Rectal smooth muscle tissue (tissue), 1 donor: Measurements from ENCODE around the gene BNC2.
"Not testable (repeated sequence)": the region's sequence is repeated elsewhere in the genome, so short reads cannot be mapped to it uniquely, and the experiment has no call there.

ENCODE experiments used
- H3K27ac ChIP-seq: one replicate; pipeline ENCODE4 v1.7.0; 2013; ENCODE audit warnings: low read depth, low read length, inconsistent platforms
- H3K27me3 ChIP-seq: one replicate; pipeline ENCODE4 v1.7.0; 2013; ENCODE audit warnings: low read length; ENCODE audit not compliant: control insufficient read depth, insufficient read depth
- H3K36me3 ChIP-seq: one replicate; pipeline ENCODE4 v1.7.0; 2013; ENCODE audit warnings: low read length; ENCODE audit not compliant: control insufficient read depth, insufficient read depth
- H3K4me1 ChIP-seq: one replicate; pipeline ENCODE4 v1.7.0; 2013; ENCODE audit warnings: low read length; ENCODE audit not compliant: control insufficient read depth, insufficient read depth
- H3K4me3 ChIP-seq: one replicate; pipeline ENCODE4 v1.7.0; 2013; ENCODE audit warnings: low read length
- H3K9ac ChIP-seq: one replicate; pipeline ENCODE4 v1.7.0; 2013; ENCODE audit warnings: low read length

BNC2 gene

DNA sequence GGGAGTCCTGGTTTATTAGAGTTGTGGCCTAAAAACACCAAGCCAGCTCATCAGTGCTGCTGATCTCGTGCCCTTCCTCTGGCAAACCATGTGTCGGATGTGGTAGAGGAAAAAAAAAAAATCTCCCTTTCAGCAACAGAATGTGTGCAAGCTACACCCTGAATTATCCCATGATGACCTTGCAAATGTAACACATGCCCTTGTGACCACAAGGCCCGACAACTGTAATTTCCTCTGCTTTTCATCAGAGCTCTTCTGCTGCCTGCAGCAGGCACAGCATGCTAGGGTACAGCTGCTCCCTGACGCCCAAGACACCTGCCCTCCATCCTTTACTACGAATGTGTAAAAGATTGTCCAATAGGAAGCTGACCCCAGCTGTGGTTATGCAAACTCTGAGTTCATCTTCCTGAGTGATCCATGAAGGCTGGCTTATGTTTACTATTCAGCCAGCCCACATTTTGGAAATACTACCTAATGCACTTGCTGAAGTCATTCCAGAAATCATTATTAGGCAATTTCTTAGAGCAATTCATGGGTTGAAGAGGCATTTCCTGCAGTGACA lies 14.6 kb upstream of the BNC2 start:
- Histone ChIP-seq H3K36me3 (no peaks in the 10 kb centered on the region), H3K27me3 (no peaks in the 10 kb centered on the region), H3K4me3 (no peak overlapping the region), H3K9ac (no peak overlapping the region), H3K27ac (no peak overlapping the region), H3K4me1 (peaks cover 2% of the 10 kb centered on the region)

GRCh38 chr9:16884373-16884772 lies 13.9 kb upstream of the BNC2 start:
- H3K9ac ChIP-seq: no peak overlapping the region
- H3K4me1 ChIP-seq: peaks cover 2% of the 10 kb centered on the region
- no peak overlapping the region for H3K27ac ChIP-seq
- no peaks in the 10 kb centered on the region for H3K27me3 ChIP-seq
- no peaks in the 10 kb centered on the region for H3K36me3 ChIP-seq
- H3K4me3 ChIP-seq: no peak overlapping the region

DNA sequence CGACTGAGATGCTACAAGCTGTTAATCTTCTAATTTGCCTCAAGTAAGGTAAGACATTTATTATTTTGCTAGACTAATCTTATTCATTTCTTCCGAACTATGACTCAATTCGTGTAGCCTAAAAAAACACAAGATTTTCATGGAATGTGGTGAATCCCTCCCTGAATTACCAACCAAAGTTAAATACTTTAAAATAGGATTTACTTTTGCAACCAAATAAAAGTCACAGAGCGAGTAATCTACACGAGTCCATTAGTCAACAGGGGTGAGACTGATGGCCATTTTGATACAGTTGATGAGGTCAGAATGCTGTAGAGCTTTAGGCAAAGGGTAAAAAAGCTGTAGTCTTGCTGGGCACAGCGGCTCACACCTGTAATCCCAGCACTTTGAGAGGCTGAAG lies 13.1 kb upstream of the BNC2 start:
- no peak overlapping the region for H3K4me3 ChIP-seq
- H3K27ac ChIP-seq: no peak overlapping the region

DNA sequence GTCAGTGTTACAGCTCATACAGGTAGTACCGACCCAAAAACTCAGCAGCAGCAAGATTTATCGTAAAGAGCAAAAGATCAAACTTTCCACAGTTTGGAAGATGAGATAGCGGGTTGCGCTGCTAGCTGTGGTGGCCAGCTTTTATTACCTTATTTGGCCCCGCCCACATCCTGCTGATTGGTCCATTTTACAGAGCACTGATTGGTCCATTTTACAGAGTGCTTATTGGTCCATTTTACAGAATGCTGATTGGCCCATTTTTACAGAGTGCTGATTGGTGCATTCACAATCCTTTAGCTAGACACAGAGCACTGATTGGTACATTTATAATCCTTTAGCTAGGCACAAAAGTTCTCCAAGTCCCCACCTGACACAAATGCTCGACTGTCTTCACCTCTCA lies 12.0 kb upstream of the BNC2 start:
- H3K4me1 ChIP-seq, H3K27ac ChIP-seq, H3K36me3 ChIP-seq, H3K4me3 ChIP-seq, H3K9ac ChIP-seq, H3K27me3 ChIP-seq: not testable (repeated sequence)

More for the DNA sequence above, 13.1 kb upstream of the BNC2 start:
- Histone ChIP-seq H3K4me1 (peaks cover 2% of the 10 kb centered on the region), H3K9ac (no peak overlapping the region), H3K27me3 (no peaks in the 10 kb centered on the region), H3K36me3 (no peaks in the 10 kb centered on the region)

DNA sequence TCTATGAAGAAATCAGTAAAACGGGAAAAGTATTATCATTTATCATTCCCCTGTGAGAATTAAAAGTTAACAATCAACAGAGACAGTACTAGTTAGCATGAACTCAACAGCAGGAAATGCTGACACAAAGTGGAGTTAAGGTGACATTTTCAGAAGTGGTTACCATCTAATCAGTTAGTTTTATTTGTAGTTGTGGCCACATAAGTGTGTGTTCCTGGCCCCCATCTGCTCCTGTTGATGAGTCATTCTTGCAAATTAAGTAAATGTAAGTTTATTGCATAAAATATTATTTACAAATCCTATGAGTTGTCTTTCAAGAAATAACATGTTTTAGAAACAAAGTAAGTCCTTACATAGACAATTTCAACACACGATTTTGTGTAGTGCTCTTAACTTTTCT lies 8.9 kb upstream of the BNC2 start:
- Histone ChIP-seq H3K36me3 (no peaks in the 10 kb centered on the region), H3K4me3 (no peak overlapping the region), H3K27ac (no peak overlapping the region), H3K4me1 (peaks cover 2% of the 10 kb centered on the region), H3K9ac (no peak overlapping the region), H3K27me3 (no peaks in the 10 kb centered on the region)

DNA sequence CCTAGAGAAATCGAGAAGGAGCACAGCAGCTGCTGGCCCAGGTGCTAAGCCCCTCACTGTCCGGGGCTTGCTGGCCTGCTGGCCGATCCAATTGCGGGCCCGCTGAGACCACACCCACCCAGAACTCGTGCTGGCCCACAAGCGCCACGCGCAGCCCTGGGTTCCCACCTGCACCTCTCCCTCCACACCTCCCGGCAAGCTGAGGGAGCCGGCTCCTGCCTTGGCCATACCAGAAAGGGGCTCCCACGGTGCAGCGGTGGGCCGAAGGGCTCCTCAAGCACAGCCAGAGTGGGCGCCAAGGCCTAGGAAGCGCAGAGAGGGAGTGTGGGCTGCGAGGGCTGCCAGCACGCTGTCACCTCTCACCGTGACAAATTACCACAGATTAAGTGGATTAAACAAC lies 6.8 kb upstream of the BNC2 start:
- Histone ChIP-seq H3K36me3 (no peaks in the 10 kb centered on the region), H3K4me1 (no peaks in the 10 kb centered on the region), H3K27me3 (no peaks in the 10 kb centered on the region), H3K4me3 (no peak overlapping the region), H3K27ac (no peak overlapping the region), H3K9ac (no peak overlapping the region)

DNA sequence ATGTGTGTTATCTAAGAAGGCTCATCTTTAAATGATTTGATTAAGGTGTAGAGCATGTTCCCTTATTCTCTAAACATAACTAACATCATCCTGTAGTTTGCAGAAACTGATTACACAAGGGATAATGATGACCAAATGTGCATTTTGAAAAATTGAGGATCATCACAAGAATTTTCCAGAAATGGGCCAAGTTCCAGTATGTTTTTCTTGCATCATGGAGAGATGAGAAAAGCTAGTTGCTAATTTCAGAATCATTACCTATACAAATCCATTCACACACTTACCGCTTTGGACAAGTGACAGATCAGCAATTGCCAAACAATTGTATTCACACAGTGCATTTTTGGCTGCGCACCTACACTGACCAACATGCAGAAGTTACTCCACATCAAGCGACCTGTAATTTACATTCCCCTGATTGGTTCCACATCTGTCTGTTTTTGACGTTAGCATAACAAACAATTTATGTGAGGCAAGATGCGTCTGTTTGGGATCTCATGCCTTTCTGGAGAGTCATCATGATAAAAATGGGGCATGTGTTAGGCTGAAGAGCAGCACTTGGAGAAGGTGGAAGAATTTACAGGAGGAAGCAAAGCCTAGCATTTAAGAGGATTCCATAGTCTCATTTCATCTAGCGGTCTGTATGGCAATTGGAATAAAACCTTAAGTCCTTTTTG lies 2.8 kb upstream of the BNC2 start:
- no peaks in the 10 kb centered on the region for H3K36me3 ChIP-seq
- H3K9ac ChIP-seq: no peak overlapping the region
- H3K4me1 ChIP-seq: no peaks in the 10 kb centered on the region
- H3K27ac ChIP-seq: no peak overlapping the region
- H3K4me3 ChIP-seq: no peak overlapping the region
- H3K27me3 ChIP-seq: no peaks in the 10 kb centered on the region

- H3K9ac ChIP-seq: peak overlapping the region; percentile 36
- H3K36me3 ChIP-seq: no peaks in the 10 kb centered on the region
- H3K27me3 ChIP-seq: no peaks in the 10 kb centered on the region
- H3K27ac ChIP-seq: peak overlapping the region; percentile 90
- H3K4me1 ChIP-seq: peaks cover 4% of the 10 kb centered on the region
- peak overlapping the region; percentile 70 for H3K4me3 ChIP-seq
These were observed 1.1 kb upstream of the BNC2 start for GRCh38 chr9:16871336-16872151.

- Histone ChIP-seq H3K9ac (peak overlapping the region; percentile 40), H3K27me3 (no peaks in the 10 kb centered on the region), H3K36me3 (no peaks in the 10 kb centered on the region), H3K4me1 (peaks cover 8% of the 10 kb centered on the region), H3K4me3 (peak overlapping the region; percentile 70), H3K27ac (peak overlapping the region; percentile 90)
These were observed 431 bp downstream of the BNC2 start for GRCh38 chr9:16869882-16870595.

DNA sequence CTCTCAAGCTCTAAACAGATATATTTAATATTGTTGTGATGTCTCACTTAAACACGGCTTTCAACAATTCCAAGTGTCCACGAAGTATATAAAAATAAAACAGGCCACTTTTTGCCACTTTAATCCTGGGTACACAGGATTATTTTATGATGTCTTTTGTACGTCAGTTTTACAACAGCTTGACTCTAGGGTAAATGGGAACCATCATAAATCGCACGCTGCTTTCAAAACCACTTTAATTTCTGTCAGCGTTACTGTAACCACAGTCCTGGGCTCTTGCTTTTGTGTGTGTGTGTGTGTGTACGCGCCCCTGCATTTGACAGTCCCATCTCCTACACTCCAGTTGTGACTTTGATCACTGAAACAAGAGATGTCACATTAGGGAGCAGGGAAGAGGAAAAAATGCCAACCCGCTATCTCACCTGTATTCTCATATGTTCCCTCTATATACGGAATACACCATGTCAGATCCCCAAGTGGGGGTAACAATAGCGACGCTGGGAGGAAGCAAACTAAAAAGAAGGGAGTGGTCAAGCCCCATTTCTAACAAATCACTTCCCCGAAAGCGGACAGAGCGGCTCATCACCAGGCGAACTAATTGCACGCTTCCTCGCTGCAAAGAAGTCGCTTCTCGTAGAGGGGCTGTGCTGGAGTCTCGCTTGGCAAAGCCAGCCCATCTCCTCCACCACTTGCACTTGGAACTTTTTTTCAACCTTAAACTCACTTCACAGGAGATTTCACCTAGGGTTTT lies 1.2 kb downstream of the BNC2 start:
- Histone ChIP-seq H3K4me3 (peak overlapping the region; percentile 70), H3K27me3 (no peaks in the 10 kb centered on the region), H3K9ac (no peak overlapping the region), H3K27ac (peak overlapping the region; percentile 90), H3K36me3 (no peaks in the 10 kb centered on the region), H3K4me1 (peaks cover 9% of the 10 kb centered on the region)

GRCh38 chr9:16868701-16869100 lies 1.8 kb downstream of the BNC2 start:
- Histone ChIP-seq H3K36me3 (no peaks in the 10 kb centered on the region), H3K4me1 (peaks cover 12% of the 10 kb centered on the region), H3K9ac (no peak overlapping the region), H3K27me3 (no peaks in the 10 kb centered on the region), H3K4me3 (peak overlapping the region; percentile 70), H3K27ac (peak overlapping the region; percentile 90)
